ENCODE results near the gene BSDC1.

DNA sequence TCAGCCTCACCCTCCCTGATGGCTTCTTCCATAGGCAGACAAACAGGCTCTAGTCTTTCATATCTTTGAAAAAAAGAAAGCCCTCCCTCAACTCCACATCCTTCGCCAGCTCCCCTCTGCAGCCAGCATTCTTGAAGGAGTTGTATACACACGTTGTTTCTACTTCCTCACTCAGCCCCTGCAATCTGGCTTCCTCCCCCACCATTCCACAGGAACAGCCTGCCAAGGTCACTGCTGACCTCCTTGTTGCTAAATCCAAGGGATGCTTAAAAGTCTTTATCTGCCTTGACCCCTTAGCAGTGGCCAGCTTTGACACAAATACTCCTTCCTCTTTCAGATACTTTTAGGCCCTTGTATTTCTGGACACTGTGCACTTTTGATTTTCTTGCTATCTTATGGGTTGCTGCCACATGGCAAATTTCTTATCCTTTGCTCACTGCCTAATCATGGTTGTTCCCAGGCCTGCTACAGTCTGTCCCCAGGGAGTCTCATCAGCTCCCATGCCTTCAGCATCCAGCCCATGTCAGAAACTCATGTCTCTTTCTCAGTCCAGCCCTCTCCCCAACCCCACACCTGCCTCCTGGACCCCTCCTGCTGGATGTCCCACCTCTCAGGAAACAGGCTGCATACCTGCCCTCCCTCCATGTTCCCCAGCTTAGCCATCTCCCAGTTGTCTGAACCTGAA, 40.2 kb downstream of the BSDC1 start:
- no peak for TF ChIP-seq EZH2 (IDR thresholded peaks at IDR 0.05; ENCODE audit: low read depth, unreplicated experiment)
- TF ChIP-seq, protein P1, sequence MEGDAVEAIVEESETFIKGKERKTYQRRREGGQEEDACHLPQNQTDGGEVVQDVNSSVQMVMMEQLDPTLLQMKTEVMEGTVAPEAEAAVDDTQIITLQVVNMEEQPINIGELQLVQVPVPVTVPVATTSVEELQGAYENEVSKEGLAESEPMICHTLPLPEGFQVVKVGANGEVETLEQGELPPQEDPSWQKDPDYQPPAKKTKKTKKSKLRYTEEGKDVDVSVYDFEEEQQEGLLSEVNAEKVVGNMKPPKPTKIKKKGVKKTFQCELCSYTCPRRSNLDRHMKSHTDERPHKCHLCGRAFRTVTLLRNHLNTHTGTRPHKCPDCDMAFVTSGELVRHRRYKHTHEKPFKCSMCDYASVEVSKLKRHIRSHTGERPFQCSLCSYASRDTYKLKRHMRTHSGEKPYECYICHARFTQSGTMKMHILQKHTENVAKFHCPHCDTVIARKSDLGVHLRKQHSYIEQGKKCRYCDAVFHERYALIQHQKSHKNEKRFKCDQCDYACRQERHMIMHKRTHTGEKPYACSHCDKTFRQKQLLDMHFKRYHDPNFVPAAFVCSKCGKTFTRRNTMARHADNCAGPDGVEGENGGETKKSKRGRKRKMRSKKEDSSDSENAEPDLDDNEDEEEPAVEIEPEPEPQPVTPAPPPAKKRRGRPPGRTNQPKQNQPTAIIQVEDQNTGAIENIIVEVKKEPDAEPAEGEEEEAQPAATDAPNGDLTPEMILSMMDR (conservative IDR thresholded peaks at IDR 0.05; ENCODE audit: low read depth in 2 of 2): no peak

Data from GM23338 (cell line).